Renal pelvis (tissue), 4 donors: ENCODE results near the gene POLRMT. TPM values are rescaled to one million over a fixed set of nuclear protein-coding genes. Genes with fewer than 3 reads are reported as not detected.

Experiments used
- DNase-seq: peaks from one replicate; pipeline ENCODE4 v3.0.0-alpha.2; 2013
- polyA plus RNA-seq, 3 donors: library from polyadenylated mRNA; unstranded; fragments of 120-200 nt; gene quantifications; one replicate each; pipeline ENCODE4 v1.2.1, GENCODE V29; 2013; ENCODE audit not compliant: insufficient read length in 3 of 3

The POLRMT gene
- polyA plus RNA-seq, 3 donors, result 64.7 to 78.3 (median 70.9) TPM

DNA sequence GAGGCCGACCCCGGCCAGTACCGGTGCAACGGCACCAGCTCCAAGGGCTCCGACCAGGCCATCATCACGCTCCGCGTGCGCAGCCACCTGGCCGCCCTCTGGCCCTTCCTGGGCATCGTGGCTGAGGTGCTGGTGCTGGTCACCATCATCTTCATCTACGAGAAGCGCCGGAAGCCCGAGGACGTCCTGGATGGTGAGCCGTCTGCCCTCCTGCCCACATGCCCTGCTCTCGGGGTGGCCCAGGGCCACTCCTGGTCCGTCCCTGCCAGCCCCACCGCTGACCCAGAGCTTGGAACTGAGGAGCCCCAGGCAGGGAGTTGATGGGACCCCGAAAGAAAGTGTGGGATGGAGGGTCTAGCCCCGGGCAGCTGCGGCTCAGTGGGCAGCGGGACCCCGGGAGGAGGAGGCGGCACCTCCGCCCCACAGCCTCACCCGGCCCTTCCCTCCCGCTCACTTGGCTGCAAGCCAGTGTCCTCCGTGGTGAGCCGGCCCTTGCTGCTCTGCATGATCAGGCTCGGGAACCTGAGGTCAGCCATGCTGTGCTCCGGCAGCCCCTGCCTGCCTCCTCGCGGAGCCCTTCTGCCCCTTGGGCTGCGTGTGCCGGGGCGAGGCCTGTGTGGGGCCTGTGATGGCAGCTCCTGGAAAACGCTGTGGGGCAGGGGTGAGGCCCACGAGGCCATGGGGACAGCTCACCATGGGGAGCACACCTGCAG lies 51.8 kb downstream of the POLRMT start:
- no peak for DNase-seq

DNA sequence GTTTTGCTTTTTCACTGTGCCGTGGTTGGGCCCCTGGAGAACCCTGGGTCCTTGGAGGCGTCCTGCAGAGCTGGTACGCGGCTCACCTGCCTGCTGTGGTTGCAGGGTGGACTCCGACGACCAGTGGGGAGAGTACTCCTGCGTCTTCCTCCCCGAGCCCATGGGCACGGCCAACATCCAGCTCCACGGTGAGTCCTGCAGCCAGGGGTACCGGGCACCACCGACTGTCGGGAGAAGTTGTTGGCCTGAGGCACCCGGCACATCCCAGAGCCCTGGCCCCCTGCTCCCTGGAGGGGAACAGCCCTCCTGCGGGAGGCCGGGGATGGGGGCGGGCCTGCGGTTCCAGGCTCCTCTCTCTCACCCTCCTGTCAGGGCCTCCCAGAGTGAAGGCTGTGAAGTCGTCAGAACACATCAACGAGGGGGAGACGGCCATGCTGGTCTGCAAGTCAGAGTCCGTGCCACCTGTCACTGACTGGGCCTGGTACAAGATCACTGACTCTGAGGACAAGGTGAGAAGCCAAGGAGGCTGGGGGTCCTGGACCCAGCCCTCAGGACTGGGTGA lies 53.0 kb downstream of the POLRMT start:
- no peak for DNase-seq

GRCh38 chr19:579842-580155 lies 53.5 kb downstream of the POLRMT start:
- DNase-seq, result no peak

- no peak for DNase-seq
Observed at GRCh38 chr19:579111-579841, 54.1 kb downstream of the POLRMT start.

- no peak for DNase-seq
Observed at GRCh38 chr19:577439-578392, 55.6 kb downstream of the POLRMT start.

DNA sequence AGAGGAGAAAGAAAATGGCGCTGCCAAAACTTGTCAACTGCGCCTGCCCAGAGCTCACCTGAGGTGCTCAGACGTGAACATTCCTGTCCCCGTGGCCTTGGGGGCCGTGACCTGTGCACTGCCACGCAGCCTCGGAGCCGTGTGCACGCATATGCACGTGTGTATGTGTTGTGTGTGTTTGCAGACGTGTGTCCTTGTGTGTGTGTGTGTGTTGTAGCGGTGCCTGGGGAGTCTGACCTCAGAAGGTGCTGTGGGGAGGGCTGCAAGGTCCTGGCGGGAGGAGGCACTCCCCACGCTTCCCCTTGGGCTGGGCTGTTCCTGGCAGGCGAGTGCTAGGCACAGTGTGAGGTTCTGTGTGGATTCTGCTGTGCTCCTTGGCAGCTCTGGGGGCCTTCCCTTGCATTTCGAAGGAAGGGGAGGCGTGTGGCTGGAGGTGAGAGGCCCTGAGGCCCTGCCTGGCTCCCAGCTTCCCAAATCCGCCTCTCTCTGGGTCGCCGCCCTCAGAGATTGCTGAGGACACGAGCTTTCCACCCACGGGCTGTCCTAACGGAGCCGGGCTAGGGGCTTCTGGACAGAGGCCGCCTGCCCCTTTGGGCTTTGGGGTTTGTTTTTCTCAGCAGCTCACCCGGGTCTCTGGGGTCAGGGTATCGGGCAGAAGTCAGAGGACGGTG lies 56.4 kb downstream of the POLRMT start:
- DNase-seq, result no peak

DNA sequence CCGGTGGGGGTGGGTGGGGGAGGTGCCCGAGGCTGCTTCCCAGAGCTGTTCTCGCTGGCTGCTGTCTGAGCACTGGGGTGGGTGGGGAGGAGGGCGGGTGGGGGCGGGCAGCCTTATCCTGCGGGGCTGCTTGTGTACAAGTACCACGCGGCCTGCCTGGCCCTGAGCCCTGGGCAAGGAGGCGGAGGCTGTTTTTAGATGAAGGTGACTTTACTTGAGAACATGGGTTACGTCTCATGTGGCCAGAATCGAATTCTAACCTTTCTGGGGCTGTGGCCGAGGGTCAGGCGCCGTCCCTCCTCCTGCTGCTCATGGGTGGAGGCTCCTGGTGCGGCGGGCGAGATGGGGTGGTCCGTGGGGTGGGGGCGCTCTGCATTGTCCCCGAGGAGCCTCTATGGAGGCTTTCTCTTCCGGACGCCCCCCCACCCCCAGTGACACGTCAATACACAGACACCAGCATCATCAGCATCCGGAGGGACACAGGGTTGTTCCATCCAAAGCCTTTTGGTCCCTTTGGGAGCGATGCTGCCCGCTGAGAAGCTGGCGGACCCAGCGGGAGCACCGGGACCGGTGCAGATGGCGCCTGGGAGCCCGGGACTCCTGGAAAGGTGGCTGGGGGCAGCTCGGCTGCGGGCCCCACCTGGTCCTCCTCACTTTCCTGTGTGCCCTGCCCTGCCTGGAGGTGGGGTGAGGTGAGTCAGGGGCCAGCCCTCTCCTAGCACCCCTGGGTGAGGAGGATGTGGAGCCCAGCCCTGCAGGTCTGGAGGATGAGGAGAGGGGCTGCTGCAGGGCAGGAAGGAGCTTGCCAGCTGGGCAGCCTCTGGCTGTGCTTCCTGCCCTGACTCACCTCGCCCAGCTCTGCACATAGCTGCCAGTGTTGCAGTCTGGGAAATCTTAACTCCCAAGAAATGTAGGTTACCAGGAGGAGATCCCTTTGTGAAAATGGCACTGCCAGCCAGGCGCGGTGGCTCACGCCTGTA lies 57.5 kb downstream of the POLRMT start:
- DNase-seq, result no peak

- DNase-seq, result no peak
Observed at GRCh38 chr19:574658-575526, 58.4 kb downstream of the POLRMT start.

DNA sequence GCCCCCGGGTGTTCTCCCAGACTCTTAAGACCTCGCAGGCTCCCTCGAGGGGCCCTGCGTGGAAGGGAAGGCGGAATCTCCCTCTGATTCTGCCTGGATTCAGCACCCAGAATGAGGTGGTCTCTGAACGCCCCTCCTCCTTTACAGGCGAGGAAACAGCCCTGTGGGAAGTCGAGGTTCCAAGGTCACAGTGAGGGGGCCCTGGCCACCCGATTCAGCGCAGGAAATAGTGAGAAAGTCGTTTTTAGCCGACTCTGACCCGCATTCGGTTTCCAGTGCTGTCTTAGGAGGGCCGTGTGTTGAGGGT lies 59.9 kb downstream of the POLRMT start:
- no peak for DNase-seq

DNA sequence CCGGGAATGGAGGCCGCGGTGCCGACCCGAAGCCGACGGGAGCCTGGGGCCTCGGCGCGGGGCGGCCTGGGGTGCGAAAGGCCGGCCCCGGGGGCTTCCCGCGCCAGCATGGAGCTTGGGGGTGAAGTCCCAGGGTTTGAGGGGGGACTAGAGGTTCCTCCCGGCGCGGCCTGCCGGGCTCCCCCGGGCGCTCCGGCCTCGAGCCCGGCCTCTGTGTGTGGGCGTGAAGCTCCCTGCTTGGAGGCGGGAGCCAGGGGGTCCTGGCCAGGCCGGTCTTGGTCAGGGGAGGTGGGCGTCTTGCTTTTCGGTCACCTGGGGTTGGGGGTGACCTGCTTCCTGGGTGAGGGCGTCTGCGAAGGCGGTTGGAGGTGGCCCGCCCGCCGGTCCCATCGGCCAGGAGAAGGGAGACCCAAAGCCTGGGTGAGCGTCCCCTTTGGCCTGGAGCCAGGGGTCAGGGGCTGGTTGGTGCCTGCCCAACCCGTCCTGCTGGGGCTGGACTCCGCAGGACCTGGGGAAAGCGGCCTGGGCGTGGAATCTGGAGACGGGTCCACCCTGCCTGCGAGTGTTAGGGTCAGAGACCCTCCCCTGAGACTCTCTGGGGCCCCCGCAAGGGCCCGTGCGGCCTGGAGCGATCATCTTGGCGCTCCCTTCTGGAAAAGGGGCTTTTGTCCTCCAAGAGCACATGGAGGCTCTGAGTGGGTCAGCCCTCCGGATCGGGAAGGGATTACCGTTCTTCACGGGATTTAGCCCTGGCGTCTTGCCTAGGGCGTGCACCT lies 60.4 kb downstream of the POLRMT start:
- DNase-seq, result no peak

DNA sequence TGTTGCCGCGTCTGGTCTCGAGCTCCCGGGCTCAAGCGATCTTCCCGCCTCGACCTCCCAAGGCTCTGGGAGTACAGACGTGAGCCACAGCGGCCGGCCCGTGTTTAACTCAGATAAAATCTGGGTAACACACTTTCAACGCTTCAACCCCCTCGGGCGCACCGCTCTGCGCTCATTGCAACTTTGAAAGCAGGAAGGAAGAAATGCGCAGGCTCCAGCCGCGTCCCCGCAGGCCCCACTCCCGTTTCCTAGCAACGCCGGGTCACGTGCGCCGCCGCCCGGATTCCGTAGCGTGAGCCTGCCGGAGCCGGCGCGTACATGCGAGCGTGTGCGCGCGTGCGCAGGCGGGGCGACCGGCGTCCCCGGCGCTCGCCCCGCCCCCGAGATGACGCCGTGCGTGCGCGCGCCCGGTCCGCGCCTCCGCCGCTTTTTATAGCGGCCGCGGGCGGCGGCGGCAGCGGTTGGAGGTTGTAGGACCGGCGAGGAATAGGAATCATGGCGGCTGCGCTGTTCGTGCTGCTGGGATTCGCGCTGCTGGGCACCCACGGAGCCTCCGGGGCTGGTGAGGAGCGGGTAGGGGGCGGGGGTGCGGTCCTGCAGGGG lies 61.1 kb downstream of the POLRMT start, which contains the start of gene BSG:
TSS of gene BSG (plus strand) at position 457 of the 603 bp plus-strand sequence. CDS start at position 496, 39 bp downstream.
- peak; percentile 98 for DNase-seq

GRCh38 chr19:571566-571974 lies 61.8 kb downstream of the POLRMT start:
- DNase-seq, result peak; percentile 55

- DNase-seq, result peak; percentile 46
Observed at GRCh38 chr19:570937-571565, 62.3 kb downstream of the POLRMT start.

DNA sequence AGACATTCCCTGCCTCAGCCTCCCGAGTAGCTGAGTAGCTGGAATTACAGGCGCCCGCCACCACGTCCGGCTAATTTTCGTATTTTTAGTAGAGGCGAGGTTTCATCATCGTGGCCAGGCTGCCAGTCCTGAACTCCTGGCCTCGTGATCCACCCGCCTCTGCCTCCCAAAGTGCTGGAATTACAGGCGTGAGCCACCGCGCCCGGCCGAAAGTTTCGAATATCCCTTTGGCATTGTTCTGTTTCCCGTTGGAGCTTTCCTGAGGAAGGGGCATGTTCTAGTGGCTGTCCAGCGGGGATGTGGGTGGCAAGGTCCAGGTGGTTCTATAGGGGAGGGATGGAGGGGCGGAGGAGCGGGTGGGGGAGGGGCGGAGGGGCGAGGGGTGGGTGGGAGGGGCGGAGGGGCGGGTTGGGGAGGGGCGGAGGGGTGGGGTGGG lies 63.1 kb downstream of the POLRMT start:
- DNase-seq, result no peak

DNA sequence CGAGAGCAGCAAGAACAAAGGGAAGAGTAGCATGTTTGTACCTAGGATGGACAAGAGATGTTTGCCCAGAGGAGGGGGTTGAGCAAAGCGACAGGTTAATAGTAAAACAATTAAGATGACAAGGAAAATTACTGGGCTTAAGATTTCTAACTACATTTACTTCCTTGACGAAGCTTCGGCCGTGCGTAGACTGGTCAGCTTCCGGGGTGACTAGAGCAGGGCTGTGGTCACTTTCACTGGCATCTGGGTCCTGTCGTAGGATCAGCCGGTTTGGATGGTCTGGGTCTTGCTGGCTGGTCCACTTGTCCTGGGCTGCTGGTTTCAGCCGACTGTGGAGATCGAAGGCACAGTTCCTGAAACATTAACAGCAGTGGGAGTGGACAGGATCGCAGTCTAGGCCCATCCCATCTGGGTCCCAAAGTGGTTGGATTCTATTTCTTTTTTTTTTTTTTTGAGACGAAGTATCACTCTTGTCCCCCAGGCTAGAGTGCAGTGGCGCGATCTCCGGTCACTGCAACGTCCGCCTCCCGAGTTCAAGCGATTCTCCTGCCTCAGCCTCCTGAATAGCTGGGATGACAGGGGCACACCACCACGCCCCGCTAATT lies 65.9 kb downstream of the POLRMT start:
- DNase-seq, result no peak
